CD14-positive monocyte (primary cell): Measurements from ENCODE around the gene ATG9B. TPM values are rescaled to one million over a fixed set of nuclear protein-coding genes. Genes with fewer than 3 reads are reported as not detected.
A peak's percentile ranks its signal among the peaks of the same experiment; 100 is the strongest.

Source experiments
- DNase-seq, 3 donors: peaks; one replicate each; pipeline ENCODE4 v3.0.0-alpha.2; 2011 to 2022
- H2AFZ ChIP-seq: 2 replicates; pipeline ENCODE4 v1.6.0; 2012; ENCODE audit warnings: mild to moderate bottlenecking, low read depth, low read length, inconsistent platforms; ENCODE audit not compliant: insufficient read depth, poor library complexity, severe bottlenecking
- H3K27ac ChIP-seq, 2 donors: 1 replicate in 1 of 2; 2 replicates in 1 of 2; pipeline ENCODE4 v1.5.1; 2012 to 2013; ENCODE audit warnings: low read length in 2 of 2, control low read depth in 1 of 2, inconsistent platforms in 1 of 2, low read depth in 1 of 2, mild to moderate bottlenecking in 1 of 2
- H3K27me3 ChIP-seq, 2 donors: one replicate each; pipeline versions ENCODE4 v1.6.0 to v1.6.1; 2011 to 2013; ENCODE audit warnings: low read length in 2 of 2; ENCODE audit not compliant: control insufficient read depth in 2 of 2, insufficient read depth in 2 of 2
- H3K36me3 ChIP-seq, 2 donors: replicated peaks in 1 of 2; 1 replicate in 1 of 2; 2 replicates in 1 of 2; pipeline versions ENCODE4 v1.5.1 to v1.6.1; 2012 to 2013; ENCODE audit warnings: low read length in 2 of 2, control low read depth in 1 of 2, inconsistent platforms in 1 of 2, mild to moderate bottlenecking in 1 of 2; ENCODE audit not compliant: insufficient read depth in 2 of 2, control insufficient read depth in 1 of 2
- H3K4me1 ChIP-seq, 2 donors: 1 replicate in 1 of 2; 2 replicates in 1 of 2; pipeline versions ENCODE4 v1.5.1 to v1.6.1; 2012 to 2013; ENCODE audit warnings: low read length in 2 of 2, control low read depth in 1 of 2, inconsistent platforms in 1 of 2, mild to moderate bottlenecking in 1 of 2, moderate library complexity in 1 of 2; ENCODE audit not compliant: insufficient read depth in 2 of 2, control insufficient read depth in 1 of 2
- H3K4me2 ChIP-seq: replicated peaks from 2 replicates; pipeline ENCODE3; 2012; ENCODE audit warnings: low read length, moderate library complexity, mild to moderate bottlenecking; ENCODE audit not compliant: poor library complexity, severe bottlenecking; ENCODE audit errors: extremely low read depth
- H3K4me3 ChIP-seq, 3 experiments: fragments of 200-600 bp in 1 of 3; sonication (generic) in 1 of 3; replicated peaks in 1 of 3; 1 replicate in 2 of 3; 2 replicates in 1 of 3; pipeline ENCODE4 v1.5.1; 2011 to 2013; ENCODE audit warnings: low read length in 3 of 3, mild to moderate bottlenecking in 3 of 3, control low read depth in 2 of 3, low read depth in 2 of 3, inconsistent platforms in 1 of 3, moderate library complexity in 1 of 3
- H3K79me2 ChIP-seq: 2 replicates; pipeline ENCODE4 v1.6.0; 2012; ENCODE audit warnings: mild to moderate bottlenecking, control low read depth, inconsistent platforms, low read length, moderate library complexity; ENCODE audit not compliant: insufficient read depth
- H3K9ac ChIP-seq: 2 replicates; pipeline ENCODE4 v1.6.0; 2017; ENCODE audit warnings: low read length, mild to moderate bottlenecking; ENCODE audit not compliant: insufficient read depth, poor library complexity, severe bottlenecking
- H3K9me3 ChIP-seq, 2 donors: replicated peaks in 1 of 2; 1 replicate in 1 of 2; 2 replicates in 1 of 2; pipeline versions ENCODE4 v1.5.1 to v1.6.1; 2012 to 2013; ENCODE audit warnings: low read length in 2 of 2, control low read depth in 1 of 2; ENCODE audit not compliant: control insufficient read depth in 1 of 2, insufficient read depth in 1 of 2
- H4K20me1 ChIP-seq: 2 replicates; pipeline ENCODE4 v1.6.0; 2012; ENCODE audit warnings: mild to moderate bottlenecking, low read length, control low read depth, moderate library complexity; ENCODE audit not compliant: insufficient read depth
- H3K27ac Mint-ChIP-seq, 7 donors: one replicate each; pipeline ENCODE4 v1.8.0; 2020; ENCODE audit warnings: mild to moderate bottlenecking in 7 of 7, mixed read lengths in 7 of 7, moderate library complexity in 6 of 7, inconsistent platforms in 2 of 7
- H3K27me3 Mint-ChIP-seq, 3 donors: one replicate each; pipeline ENCODE4 v1.8.0; 2021 to 2022; ENCODE audit warnings: low read depth in 3 of 3, mild to moderate bottlenecking in 3 of 3, mixed read lengths in 3 of 3, moderate library complexity in 3 of 3, inconsistent platforms in 1 of 3
- H3K36me3 Mint-ChIP-seq, 2 donors: one replicate each; pipeline ENCODE4 v1.8.0; 2020; ENCODE audit warnings: mixed read lengths in 2 of 2, inconsistent platforms in 1 of 2, mild to moderate bottlenecking in 1 of 2
- H3K4me1 Mint-ChIP-seq: one replicate; pipeline ENCODE4 v1.8.0; 2020; ENCODE audit warnings: mild to moderate bottlenecking, mixed read lengths
- H3K4me3 Mint-ChIP-seq, 2 donors: one replicate each; pipeline ENCODE4 v1.8.0; 2020; ENCODE audit warnings: mild to moderate bottlenecking in 2 of 2, mixed read lengths in 2 of 2, moderate library complexity in 1 of 2
- H3K9me3 Mint-ChIP-seq, 7 donors: one replicate each; pipeline ENCODE4 v1.8.0; 2020 to 2022; ENCODE audit warnings: mixed read lengths in 7 of 7, mild to moderate bottlenecking in 6 of 7, moderate library complexity in 6 of 7, inconsistent platforms in 2 of 7
- CTCF ChIP-seq: fragments of 200-600 bp; IDR thresholded peaks from one replicate; pipeline ENCODE4 v1.8.0; 2022; ENCODE audit warnings: antibody characterized with exemption, mild to moderate bottlenecking
- WGBS: methylation state at CpG from one replicate; pipeline ENCODE4 v1.1.5; 2013; ENCODE audit warnings: missing lambda C conversion rate; ENCODE audit not compliant: insufficient coverage; 5-methylcytosine and 5-hydroxymethylcytosine counted together
- intact Hi-C, 2 donors: fragments of 100-400 bp; cut with micrococcal nuclease; formaldehyde crosslinking; loops; one replicate each; pipeline versions ENCODE4 v1.15.0 to v1.15.1; 2023
- polyA plus RNA-seq, 3 donors: library from polyadenylated mRNA; depleted of rRNA in 1 of 3; unstranded in 2 of 3; stranded (reverse) in 1 of 3; fragments of 300-500 nt in 2 of 3; fragments of >200 nt in 1 of 3; fragmentation: Illumina TruSeq in 2 of 3; gene quantifications; 1 replicate in 2 of 3; 2 replicates in 1 of 3; pipeline ENCODE4 v1.2.3, GENCODE V29; 2012 to 2021

ATG9B gene
- polyA plus RNA-seq, 3 donors = 0.21 to 0.30 TPM; not detected in 1

DNA sequence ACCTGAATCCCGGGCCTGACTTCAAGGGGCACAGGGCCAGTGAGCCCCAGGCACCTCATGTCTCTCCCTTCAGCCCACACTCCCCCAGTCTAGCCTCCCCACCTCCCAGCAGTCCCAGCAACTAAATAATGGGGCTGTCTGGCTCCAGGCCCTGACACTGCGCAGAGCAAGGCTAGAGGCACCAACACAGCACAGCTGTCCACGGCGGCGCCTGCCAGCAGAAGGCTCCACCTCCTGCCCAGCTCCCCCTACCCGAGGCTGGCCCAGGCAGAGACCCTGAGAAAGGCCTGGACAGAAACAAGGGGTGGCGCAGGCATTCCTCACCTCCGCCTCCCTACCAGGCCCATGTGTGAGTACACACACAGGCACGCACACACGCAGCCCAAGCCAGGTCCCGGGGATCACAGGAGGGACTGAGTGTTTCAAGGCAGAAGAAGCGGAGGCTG, 52.2 kb downstream of the ATG9B start:
- peaks cover 0 to 5% of the 10 kb centered on the region in 2 donors for H3K36me3 Mint-ChIP-seq
- H3K4me3 Mint-ChIP-seq = no peak overlapping the region
- Histone ChIP-seq H3K4me1 (peaks cover 3 to 7% of the 10 kb centered on the region in 2 donors), H3K4me2 (no peak overlapping the region), H4K20me1 (no peaks in the 10 kb centered on the region), H3K9ac (no peak overlapping the region), H3K79me2 (no peaks in the 10 kb centered on the region), H3K9me3 (peaks cover 0 to 14% of the 10 kb centered on the region in 2 donors), H2AFZ (no peak overlapping the region), H3K27me3 (peaks cover 14 to 45% of the 10 kb centered on the region in 2 donors), H3K36me3 (no peaks in the 10 kb centered on the region), H3K27ac (no peak overlapping the region), H3K4me3 (no peak overlapping the region)
- peaks cover 8% of the 10 kb centered on the region for H3K4me1 Mint-ChIP-seq
- H3K27ac Mint-ChIP-seq = no peak overlapping the region
- peaks cover 0 to 13% (median 2%) of the 10 kb centered on the region in 7 donors for H3K9me3 Mint-ChIP-seq
- WGBS = 91% methylated on average over 12 of the region's 12 CpGs
- intact Hi-C loops = no loop called here
- H3K27me3 Mint-ChIP-seq = peaks cover 51 to 76% (median 52%) of the 10 kb centered on the region in 3 donors
- no peak for TF ChIP-seq CTCF
- no peak for DNase-seq

- Mint-ChIP-seq H3K4me3 (peak overlapping the region in 1 of 2 donors; percentile 5), H3K4me1 (peaks cover 8% of the 10 kb centered on the region), H3K9me3 (peaks cover 0 to 12% (median 0%) of the 10 kb centered on the region in 7 donors), H3K27ac (no peak overlapping the region), H3K27me3 (peaks cover 48 to 75% (median 49%) of the 10 kb centered on the region in 3 donors), H3K36me3 (peaks cover 0 to 3% of the 10 kb centered on the region in 2 donors)
- Histone ChIP-seq H3K9ac (no peak overlapping the region), H3K79me2 (no peaks in the 10 kb centered on the region), H3K9me3 (peaks cover 0 to 8% of the 10 kb centered on the region in 2 donors), H2AFZ (no peak overlapping the region), H3K27me3 (peaks cover 10 to 39% of the 10 kb centered on the region in 2 donors), H3K4me2 (no peak overlapping the region), H3K4me1 (peaks cover 3 to 7% of the 10 kb centered on the region in 2 donors), H3K27ac (no peak overlapping the region), H3K36me3 (no peaks in the 10 kb centered on the region), H4K20me1 (no peaks in the 10 kb centered on the region), H3K4me3 (no peak overlapping the region)
- intact Hi-C loops = no loop called here
- no peak for TF ChIP-seq CTCF
- WGBS = 91% methylated on average over 9 of the region's 16 CpGs
- DNase-seq = no peak
Measured at GRCh38 chr7:150971242-150972022, 52.9 kb downstream of the ATG9B start.
